SU-DHL-6 (cell line): ENCODE results near the gene ZNF224.
"Not testable (repeated sequence)": the region's sequence is repeated elsewhere in the genome, so short reads cannot be mapped to it uniquely, and the experiment has no call there.

Experiments
- H2AFZ ChIP-seq: fragments of 200-600 bp; sonication (generic); 2 replicates; pipeline ENCODE4 v1.6.1; 2014; ENCODE audit warnings: low read depth, mild to moderate bottlenecking, moderate library complexity, mixed read lengths, antibody characterized with exemption, low read length; ENCODE audit not compliant: severe bottlenecking
- H3F3A ChIP-seq: fragments of 200-600 bp; shearing (Covaris generic); 2 replicates; pipeline ENCODE4 v1.6.0; 2016; ENCODE audit warnings: antibody characterized with exemption, mild to moderate bottlenecking; ENCODE audit not compliant: insufficient read depth
- H3K27ac ChIP-seq: fragments of 200-600 bp; sonication (generic); 2 replicates; pipeline ENCODE4 v1.5.1; 2016; ENCODE audit warnings: low read depth, mild to moderate bottlenecking, low read length, moderate library complexity, mixed read lengths
- H3K27me3 ChIP-seq: fragments of 200-600 bp; sonication (generic), shearing (Covaris generic); 2 replicates; pipeline ENCODE4 v1.6.0; 2014; ENCODE audit warnings: mild to moderate bottlenecking, low read length
- H3K36me3 ChIP-seq: fragments of 200-600 bp; sonication (generic); 2 replicates; pipeline ENCODE4 v1.6.1; 2014; ENCODE audit warnings: mild to moderate bottlenecking, low read length, mixed read lengths
- H3K4me2 ChIP-seq: fragments of 300-600, 200-600 bp; shearing (Covaris generic), sonication (generic); 2 replicates; pipeline ENCODE4 v1.6.0; 2014; ENCODE audit warnings: low read length, low read depth, mild to moderate bottlenecking; ENCODE audit not compliant: poor library complexity, severe bottlenecking
- H3K4me3 ChIP-seq: fragments of 200-600 bp; sonication (generic); 2 replicates; pipeline ENCODE4 v1.5.1; 2014; ENCODE audit warnings: antibody characterized with exemption, low read length, mild to moderate bottlenecking, mixed read lengths; ENCODE audit not compliant: insufficient read depth, poor library complexity, severe bottlenecking
- H3K79me2 ChIP-seq: fragments of 200-600 bp; sonication (generic); 2 replicates; pipeline ENCODE4 v1.6.1; 2014; ENCODE audit warnings: mild to moderate bottlenecking, low read length, moderate library complexity; ENCODE audit not compliant: insufficient read depth
- H3K9ac ChIP-seq: fragments of 200-600 bp; sonication (generic); 2 replicates; pipeline ENCODE4 v1.7.0; 2014; ENCODE audit warnings: mild to moderate bottlenecking, low read length
- H3K9me2 ChIP-seq: fragments of 200-600 bp; sonication (generic); replicated peaks from 2 replicates; pipeline ENCODE4 v1.6.1; 2014; ENCODE audit warnings: low read length; ENCODE audit not compliant: insufficient read depth
- H3K9me3 ChIP-seq: fragments of 200-600 bp; sonication (generic); 2 replicates; pipeline ENCODE4 v1.6.1; 2014; ENCODE audit warnings: low read length, mixed read lengths; ENCODE audit not compliant: insufficient read depth
- H4K20me1 ChIP-seq: fragments of 200-600 bp; sonication (generic); 2 replicates; pipeline ENCODE4 v1.6.1; 2014; ENCODE audit warnings: low read depth, mild to moderate bottlenecking, antibody characterized with exemption, low read length, moderate library complexity, mixed read lengths
- EZH2phosphoT487 ChIP-seq: fragments of 200-600 bp; sonication (generic), shearing (Covaris generic); conservative IDR thresholded peaks from 2 replicates; pipeline ENCODE4 v1.6.1; 2018; ENCODE audit warnings: mild to moderate bottlenecking, antibody characterized with exemption, low read length, moderate library complexity, mixed read lengths
- TF ChIP-seq, protein P1 (sequence below): fragments of 200-600 bp; sonication (generic); IDR thresholded peaks from one replicate; pipeline ENCODE4 v1.5.1; 2017; ENCODE audit warnings: antibody characterized with exemption, mild to moderate bottlenecking, low read length, moderate library complexity; ENCODE audit not compliant: insufficient read depth, poor library complexity, severe bottlenecking

ZNF224 gene

DNA sequence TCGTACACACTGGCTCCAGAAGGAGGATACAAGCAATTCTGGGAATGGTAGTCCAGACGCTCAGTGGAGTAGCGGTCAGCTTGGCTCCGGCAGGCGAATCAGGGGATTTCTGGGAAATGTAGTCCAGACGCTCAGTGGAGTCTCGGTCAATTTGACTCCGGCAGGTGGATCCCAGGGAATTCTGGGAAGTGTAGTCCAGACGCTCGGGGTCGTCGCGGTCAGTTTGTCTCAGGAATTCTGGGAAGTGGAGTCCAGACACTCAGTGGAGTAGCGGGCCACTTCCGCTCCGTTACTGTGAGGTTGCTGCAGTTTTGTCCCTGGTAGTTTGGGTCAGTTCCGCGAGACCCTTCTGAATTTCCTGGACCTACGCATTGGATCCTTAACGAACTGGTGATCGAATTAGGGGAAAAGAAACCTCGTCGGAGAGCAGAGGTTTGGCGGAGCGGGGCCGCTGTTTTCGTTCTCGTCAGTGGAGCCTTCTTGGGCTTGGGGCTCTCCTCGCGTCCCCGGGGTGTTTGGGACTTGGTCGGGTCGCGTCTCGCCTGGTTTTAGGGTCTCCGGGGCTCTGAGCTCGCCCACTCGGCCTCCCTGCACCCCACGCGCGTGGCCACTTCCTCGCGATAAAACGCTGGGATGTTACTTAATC lies 19.1 kb downstream of the ZNF224 start, which contains the start of gene ZNF225:
Gene ZNF225 (plus strand): TSS at position 262 of the 646 bp plus-strand sequence. CDS start 2,429 bp downstream, outside the sequence.
- Histone ChIP-seq H2AFZ (peak within 1 kb of the TSS; percentile 99), H3F3A (no peaks in the 10 kb centered on the region), H4K20me1 (no peaks in the 10 kb centered on the region), H3K9me3 (0 out of 2 replicates have a peak, but pooled peaks cover 4% of the 10 kb centered on the region), H3K36me3 (0 out of 2 replicates have a peak, but pooled peaks cover 4% of the 10 kb centered on the region), H3K79me2 (peaks cover 5% of the 10 kb centered on the region; the same call in 1 of the 2 replicates), H3K27ac (no peak within 1 kb of the TSS), H3K4me3 (peak within 1 kb of the TSS; percentile 96), H3K9ac (peak within 1 kb of the TSS; percentile 73), H3K4me2 (peak within 1 kb of the TSS; percentile 95), H3K27me3 (no peaks in the 10 kb centered on the region), H3K9me2 (no peaks in the 10 kb centered on the region)
- TF ChIP-seq EZH2phosphoT487 = no peak
- TF ChIP-seq, protein P1, sequence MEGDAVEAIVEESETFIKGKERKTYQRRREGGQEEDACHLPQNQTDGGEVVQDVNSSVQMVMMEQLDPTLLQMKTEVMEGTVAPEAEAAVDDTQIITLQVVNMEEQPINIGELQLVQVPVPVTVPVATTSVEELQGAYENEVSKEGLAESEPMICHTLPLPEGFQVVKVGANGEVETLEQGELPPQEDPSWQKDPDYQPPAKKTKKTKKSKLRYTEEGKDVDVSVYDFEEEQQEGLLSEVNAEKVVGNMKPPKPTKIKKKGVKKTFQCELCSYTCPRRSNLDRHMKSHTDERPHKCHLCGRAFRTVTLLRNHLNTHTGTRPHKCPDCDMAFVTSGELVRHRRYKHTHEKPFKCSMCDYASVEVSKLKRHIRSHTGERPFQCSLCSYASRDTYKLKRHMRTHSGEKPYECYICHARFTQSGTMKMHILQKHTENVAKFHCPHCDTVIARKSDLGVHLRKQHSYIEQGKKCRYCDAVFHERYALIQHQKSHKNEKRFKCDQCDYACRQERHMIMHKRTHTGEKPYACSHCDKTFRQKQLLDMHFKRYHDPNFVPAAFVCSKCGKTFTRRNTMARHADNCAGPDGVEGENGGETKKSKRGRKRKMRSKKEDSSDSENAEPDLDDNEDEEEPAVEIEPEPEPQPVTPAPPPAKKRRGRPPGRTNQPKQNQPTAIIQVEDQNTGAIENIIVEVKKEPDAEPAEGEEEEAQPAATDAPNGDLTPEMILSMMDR = no peak

DNA sequence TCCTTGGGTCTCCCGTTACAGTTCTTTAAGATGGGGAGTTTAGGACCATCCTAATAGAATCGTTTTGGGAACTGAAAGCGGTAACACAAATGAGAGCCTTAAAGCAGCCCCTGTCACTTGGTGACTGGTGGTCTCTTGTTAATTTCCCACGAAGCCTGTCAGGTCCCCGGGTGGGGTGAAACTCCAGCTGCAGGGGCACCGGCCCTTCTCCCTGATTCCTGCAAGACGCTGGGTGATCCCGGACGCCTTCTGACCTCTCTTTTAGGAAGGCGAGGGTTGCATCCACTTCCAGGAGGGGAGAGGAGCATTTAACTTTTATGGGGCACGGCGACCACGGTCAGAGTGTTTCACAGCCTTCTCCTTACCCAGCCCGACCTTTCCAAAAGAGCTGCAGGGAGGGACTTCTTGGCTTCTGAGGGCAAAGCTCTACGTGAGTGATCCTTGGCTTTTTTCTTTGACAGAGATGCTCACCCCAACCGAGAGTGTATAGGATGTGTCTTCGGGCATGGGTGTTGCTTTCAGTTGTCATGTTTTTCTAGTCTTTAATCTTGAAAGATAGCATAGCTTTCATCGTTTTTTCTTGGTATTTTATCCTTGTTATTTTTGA lies 19.7 kb downstream of the ZNF224 start:
- H3K27ac ChIP-seq = no peak overlapping the region

DNA sequence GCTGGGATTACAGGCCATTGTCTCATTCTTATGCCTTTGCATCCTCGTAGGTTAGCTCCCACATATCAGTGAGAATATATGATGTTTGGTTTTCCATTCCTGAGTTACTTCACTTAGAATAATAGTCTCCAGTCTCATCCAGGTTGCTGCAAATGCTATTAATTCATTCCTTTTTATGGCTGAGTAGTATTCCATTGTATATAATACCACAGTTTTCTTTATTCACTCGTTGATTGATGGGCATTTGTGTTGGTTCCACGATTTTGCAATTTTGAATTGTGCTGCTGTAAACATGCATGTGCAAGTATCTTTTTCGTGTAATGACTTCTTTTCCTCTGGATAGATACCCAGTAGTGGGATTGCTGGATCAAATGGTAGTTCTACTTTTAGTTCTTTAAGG lies 27.0 kb downstream of the ZNF224 start:
- H3K27ac ChIP-seq, H3K4me3 ChIP-seq, H3K9me2 ChIP-seq, H4K20me1 ChIP-seq, H3K9me3 ChIP-seq, H3K9ac ChIP-seq, H3K79me2 ChIP-seq, H2AFZ ChIP-seq, H3K27me3 ChIP-seq, H3K4me2 ChIP-seq, H3F3A ChIP-seq: not testable (repeated sequence)
- H3K36me3 ChIP-seq = peaks cover 11% of the 10 kb centered on the region; the same call in 1 of the 2 replicates

More for the DNA sequence above, 19.7 kb downstream of the ZNF224 start:
- Histone ChIP-seq H3K27me3 (no peaks in the 10 kb centered on the region), H3K9ac (peak overlapping the region; percentile 73), H3K9me2 (no peaks in the 10 kb centered on the region), H4K20me1 (no peaks in the 10 kb centered on the region), H2AFZ (peak overlapping the region; percentile 99), H3K36me3 (0 out of 2 replicates have a peak, but pooled peaks cover 4% of the 10 kb centered on the region), H3K9me3 (0 out of 2 replicates have a peak, but pooled peaks cover 3% of the 10 kb centered on the region), H3K4me3 (peak overlapping the region; percentile 96), H3K79me2 (peaks cover 5% of the 10 kb centered on the region; the same call in 1 of the 2 replicates), H3K4me2 (peak overlapping the region; percentile 95), H3F3A (no peaks in the 10 kb centered on the region)
- TF ChIP-seq, protein P1 = no peak
- no peak for TF ChIP-seq EZH2phosphoT487

DNA sequence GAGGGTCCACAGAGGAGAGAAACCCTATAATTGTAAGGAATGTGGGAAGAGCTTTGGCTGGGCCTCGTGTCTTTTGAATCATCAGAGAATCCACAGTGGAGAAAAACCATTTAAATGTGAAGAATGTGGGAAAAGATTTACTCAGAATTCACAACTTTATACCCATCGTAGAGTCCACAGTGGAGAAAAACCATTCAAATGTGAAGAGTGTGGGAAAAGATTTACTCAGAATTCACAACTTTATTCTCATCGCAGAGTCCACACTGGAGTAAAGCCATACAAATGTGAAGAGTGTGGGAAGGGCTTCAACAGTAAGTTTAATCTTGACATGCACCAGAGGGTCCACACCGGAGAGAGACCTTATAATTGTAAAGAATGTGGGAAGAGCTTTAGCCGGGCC lies 37.8 kb downstream of the ZNF224 start:
- no peak overlapping the region for H2AFZ ChIP-seq
- H3K9ac ChIP-seq = no peak overlapping the region
- H3F3A ChIP-seq = no peaks in the 10 kb centered on the region
- no peaks in the 10 kb centered on the region for H4K20me1 ChIP-seq
- no peak overlapping the region for H3K27ac ChIP-seq
- H3K36me3 ChIP-seq = peaks cover 34% of the 10 kb centered on the region
- H3K79me2 ChIP-seq = no peaks in the 10 kb centered on the region
- TF ChIP-seq EZH2phosphoT487 = no peak
- TF ChIP-seq, protein P1 = no peak
- no peaks in the 10 kb centered on the region for H3K27me3 ChIP-seq
- H3K9me2 ChIP-seq = no peaks in the 10 kb centered on the region
- H3K9me3 ChIP-seq = peaks cover 5% of the 10 kb centered on the region; the same call in 1 of the 2 replicates
- no peak overlapping the region for H3K4me2 ChIP-seq
- no peak overlapping the region for H3K4me3 ChIP-seq
